ENCODE measurements around the gene COX7B2.

COX7B2 gene

DNA sequence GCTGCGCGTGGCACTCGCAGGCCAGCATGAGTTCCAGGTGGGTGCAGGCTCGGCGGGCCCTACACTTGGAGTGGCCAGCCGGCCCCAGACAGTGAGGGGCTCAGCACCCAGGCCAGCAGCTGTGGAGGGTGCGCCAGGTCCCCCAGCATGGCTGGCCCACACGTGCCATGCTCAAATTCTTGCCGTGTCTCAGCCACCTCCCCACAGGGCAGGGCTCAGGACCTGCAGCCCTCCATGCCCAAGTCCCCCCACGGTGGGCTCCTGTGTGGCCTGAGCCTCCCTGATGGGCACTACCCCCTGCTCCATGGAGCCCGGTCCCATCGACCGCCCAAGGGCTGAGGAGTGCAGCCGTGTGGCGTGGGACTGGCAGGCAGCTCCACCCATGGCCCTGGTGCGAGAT, 210.2 kb downstream of the COX7B2 start:
- DNase-seq: no peak

Data from stimulated activated CD4-positive, alpha-beta T cell treated with anti-CD3 and anti-CD28 coated beads, Interleukin-4, amount 100 ng/mL, for 4 hours (primary cell).